ENCODE results near the gene DXO.

GRCh38 chr6:31933537-31933936, 38.4 kb downstream of the DXO start:
- no peak for TF ChIP-seq POLR2A (IDR thresholded peaks at IDR 0.05)
- TF ChIP-seq CTCF (IDR thresholded peaks at IDR 0.05) = no peak

Data from heart left ventricle (tissue), 13 donors.